IMR-90 (cell line): Measurements from ENCODE around the gene SLC16A4. TPM values are rescaled to one million over a fixed set of nuclear protein-coding genes. Genes with fewer than 3 reads are reported as not detected.

Source experiments
- ATAC-seq: fragments of 200-7000 bp; cut with Tn5 transposase; 2 replicates; pipeline ENCODE4 v1.9.1; 2020; ENCODE audit warnings: low read depth, mild to moderate bottlenecking, moderate library complexity
- BruUV-seq: library from RNA; stranded (reverse); fragments of 400-500 nt; replicated peaks from 2 replicates; lab custom pipeline; 2021; lab: Mats Ljungman, UMichigan
- CTCF ChIA-PET: fragments of 300-600 bp; formaldehyde crosslinking; extraction: SDS; loops from one replicate; lab custom pipeline; 2021; ENCODE audit warnings: antibody characterized with exemption; lab: Yijun Ruan, JAX
- POLR2A ChIA-PET: fragments of 300-600 bp; sonication (Branson Sonifier 250); formaldehyde crosslinking; loops from one replicate; lab custom pipeline; 2022; ENCODE audit warnings: antibody characterized with exemption; ENCODE audit not compliant: unreplicated experiment; lab: Charles Lee
- DNase-seq: peaks from one replicate; pipeline ENCODE4 v3.0.0; 2013
- H2AFZ ChIP-seq: replicated peaks from 2 replicates; pipeline ENCODE3; 2013; ENCODE audit warnings: low read length, mild to moderate bottlenecking; ENCODE audit not compliant: poor library complexity
- H2AK5ac ChIP-seq: 2 replicates; pipeline ENCODE4 v1.6.1; 2013; ENCODE audit warnings: low read depth, low read length, inconsistent platforms
- H2AK9ac ChIP-seq: replicated peaks from 2 replicates; pipeline ENCODE3; 2013; ENCODE audit warnings: mild to moderate bottlenecking, low read depth, low read length, moderate library complexity; ENCODE audit not compliant: poor library complexity
- H2BK120ac ChIP-seq: 2 replicates; pipeline ENCODE4 v1.6.1; 2013; ENCODE audit warnings: low read depth, low read length, inconsistent platforms
- H2BK15ac ChIP-seq: 3 replicates; pipeline ENCODE4 v1.6.1; 2013; ENCODE audit warnings: low read depth, low read length, inconsistent platforms
- H2BK20ac ChIP-seq: 2 replicates; pipeline ENCODE4 v1.6.1; 2013; ENCODE audit warnings: low read depth, mild to moderate bottlenecking, inconsistent platforms, low read length, moderate library complexity
- H2BK5ac ChIP-seq: 2 replicates; pipeline ENCODE4 v1.6.1; 2013; ENCODE audit warnings: mild to moderate bottlenecking, low read depth, low read length, inconsistent platforms; ENCODE audit not compliant: poor library complexity, severe bottlenecking
- H3K14ac ChIP-seq: replicated peaks from 2 replicates; pipeline ENCODE4 v1.6.1; 2013; ENCODE audit warnings: low read depth, low read length, inconsistent platforms
- H3K18ac ChIP-seq: 2 replicates; pipeline ENCODE4 v1.6.1; 2013; ENCODE audit warnings: low read depth, low read length, control low read depth
- H3K23ac ChIP-seq: 2 replicates; pipeline ENCODE4 v1.6.1; 2013; ENCODE audit warnings: low read depth, low read length, inconsistent platforms
- H3K27ac ChIP-seq: 2 replicates; pipeline ENCODE4 v1.5.1; 2013; ENCODE audit warnings: mild to moderate bottlenecking, control low read depth, low read length; ENCODE audit not compliant: insufficient read depth
- H3K27me3 ChIP-seq: 2 replicates; pipeline ENCODE4 v1.6.1; 2013; ENCODE audit warnings: low read length; ENCODE audit not compliant: control insufficient read depth, insufficient read depth
- H3K36me3 ChIP-seq: 2 replicates; pipeline ENCODE4 v1.6.1; 2013; ENCODE audit warnings: low read length, mixed read lengths; ENCODE audit not compliant: control insufficient read depth, insufficient read depth
- H3K4ac ChIP-seq: 2 replicates; pipeline ENCODE4 v1.6.1; 2013; ENCODE audit warnings: low read depth, low read length, inconsistent platforms
- H3K4me1 ChIP-seq: 2 replicates; pipeline ENCODE4 v1.6.1; 2013; ENCODE audit warnings: low read length, mixed read lengths; ENCODE audit not compliant: control insufficient read depth, insufficient read depth
- H3K4me2 ChIP-seq: 2 replicates; pipeline ENCODE4 v1.6.1; 2013; ENCODE audit warnings: low read depth, mild to moderate bottlenecking, control low read depth, low read length, moderate library complexity
- H3K4me3 ChIP-seq: 2 replicates; pipeline ENCODE4 v1.5.1; 2013; ENCODE audit warnings: low read depth, mild to moderate bottlenecking, control low read depth, low read length, moderate library complexity; ENCODE audit not compliant: insufficient read depth
- H3K56ac ChIP-seq: 2 replicates; pipeline ENCODE4 v1.6.1; 2013; ENCODE audit warnings: low read length, inconsistent platforms; ENCODE audit not compliant: insufficient read depth; ENCODE audit errors: extremely low read depth
- H3K79me1 ChIP-seq, 2 experiments: 2 replicates each; pipeline ENCODE4 v1.6.1; 2013; ENCODE audit warnings: low read length in 2 of 2, inconsistent platforms in 1 of 2, low read depth in 1 of 2
- H3K9ac ChIP-seq: 2 replicates; pipeline ENCODE4 v1.6.1; 2013; ENCODE audit warnings: low read depth, low read length, control low read depth
- H3K9me1 ChIP-seq: 2 replicates; pipeline ENCODE4 v1.6.1; 2013; ENCODE audit warnings: low read length, inconsistent platforms; ENCODE audit not compliant: insufficient read depth
- H3K9me3 ChIP-seq: 2 replicates; pipeline ENCODE4 v1.6.1; 2013; ENCODE audit warnings: low read length; ENCODE audit not compliant: control insufficient read depth, insufficient read depth
- H4K20me1 ChIP-seq: 2 replicates; pipeline ENCODE4 v1.6.1; 2013; ENCODE audit warnings: low read length, inconsistent platforms; ENCODE audit not compliant: insufficient read depth
- H4K5ac ChIP-seq: 2 replicates; pipeline ENCODE4 v1.6.1; 2013; ENCODE audit warnings: mild to moderate bottlenecking, low read depth, low read length, control low read depth
- H4K8ac ChIP-seq, 2 experiments: 2 replicates each; pipeline ENCODE4 v1.6.1; 2013; ENCODE audit warnings: low read depth in 2 of 2, low read length in 2 of 2, control low read depth in 1 of 2, inconsistent platforms in 1 of 2
- H4K91ac ChIP-seq: 2 replicates; pipeline ENCODE4 v1.6.1; 2013; ENCODE audit warnings: low read depth, low read length, inconsistent platforms; ENCODE audit not compliant: insufficient read depth
- BHLHE40 ChIP-seq: fragments of 150-350 bp; IDR thresholded peaks from 2 replicates; pipeline ENCODE4 v1.6.1; 2016; ENCODE audit warnings: mild to moderate bottlenecking, low read depth, low read length
- CEBPB ChIP-seq: IDR thresholded peaks from 2 replicates; pipeline ENCODE4 v1.6.1; 2012; ENCODE audit warnings: low read depth, low read length, improper control_type of control experiment
- ELK1 ChIP-seq: fragments of 150-350 bp; IDR thresholded peaks from 2 replicates; pipeline ENCODE4 v1.6.1; 2016; ENCODE audit warnings: low read depth, mild to moderate bottlenecking, low read length, moderate library complexity, borderline replicate concordance
- WGBS, 2 experiments: methylation state at CpG; one replicate each; pipeline versions ENCODE4 v1.1.5 to v1.1.7; 2013; ENCODE audit warnings: missing lambda C conversion rate in 2 of 2; ENCODE audit not compliant: insufficient read length in 1 of 2; ENCODE audit errors: extremely low coverage in 2 of 2; 5-methylcytosine and 5-hydroxymethylcytosine counted together
- dilution Hi-C: fragments of 300-500 bp; cut with HindIII; formaldehyde crosslinking; loops from one replicate; pipeline ENCODE4 v1.14.3; 2018; ENCODE audit warnings: low sequenced_read_pairs; ENCODE audit not compliant: unreplicated experiment
- in situ Hi-C: fragments of 300-500 bp; cut with MboI; formaldehyde crosslinking; loops from 3 replicates; pipeline ENCODE4 v1.14.3; 2019; ENCODE audit warnings: low sequenced_read_pairs, inconsistent platforms, mixed read lengths
- intact Hi-C: fragments of 100-400 bp; cut with micrococcal nuclease; formaldehyde crosslinking; loops from 2 replicates; pipeline ENCODE4 v1.10.0; 2022
- polyA plus RNA-seq, 3 experiments: library from polyadenylated mRNA; depleted of rRNA; stranded (reverse); fragments of >200 nt; gene quantifications; 2 replicates each; pipeline ENCODE4 v1.2.3, GENCODE V29; 2012; ENCODE audit warnings: low replicate concordance in 1 of 3
- total RNA-seq: library from RNA; depleted of rRNA; stranded (reverse); fragments of >200 nt; gene quantifications from 2 replicates; pipeline ENCODE4 v1.2.3, GENCODE V29; 2012

Gene SLC16A4
- total and polyA plus RNA-seq, 2 of the 4 experiments (the other 2 are of a cell fraction), result 27.7 to 65.2 TPM

GRCh38 chr1:110433213-110433612, 42.4 kb upstream of the SLC16A4 start:
- H3K18ac ChIP-seq, result no peak overlapping the region
- no peak overlapping the region for H3K23ac ChIP-seq
- no peak overlapping the region for H3K56ac ChIP-seq
- ChIA-PET CTCF (interaction anchor here (1.5 kb wide), 1 partner anchor 12 kb away, joined by 4 read pairs; no protein-coding TSS in a partner anchor), POLR2A (no interaction called here)
- H4K8ac ChIP-seq, result no peak overlapping the region
- no peaks in the 10 kb centered on the region for H4K20me1 ChIP-seq
- no peaks in the 10 kb centered on the region for H3K79me1 ChIP-seq
- H3K4me2 ChIP-seq, result no peak overlapping the region
- H4K5ac ChIP-seq, result no peak overlapping the region
- no peak overlapping the region for H3K14ac ChIP-seq
- no peak overlapping the region for H2BK5ac ChIP-seq
- TF ChIP-seq ELK1, result no peak
- TF ChIP-seq CEBPB, result no peak
- TF ChIP-seq BHLHE40, result no peak
- no peak overlapping the region for H3K4ac ChIP-seq
- H2BK15ac ChIP-seq, result no peak overlapping the region
- peaks cover 49% of the 10 kb centered on the region for H3K27me3 ChIP-seq
- no peak overlapping the region for H2BK120ac ChIP-seq
- peak overlapping the region; percentile 16 for H2AK9ac ChIP-seq
- DNase-seq (no peak), ATAC-seq (no peak)
- H2BK20ac ChIP-seq, result no peak overlapping the region
- H3K9ac ChIP-seq, result no peak overlapping the region
- BruUV-seq, result no TSS peak
- no peak overlapping the region for H2AK5ac ChIP-seq
- intact Hi-C loops (no loop called here), in situ Hi-C loops (no loop called here), dilution Hi-C loops (no loop called here)
- H3K27ac ChIP-seq, result no peak overlapping the region
- no peak overlapping the region for H2AFZ ChIP-seq
- peaks cover 2% of the 10 kb centered on the region; the same call in 1 of the 2 replicates for H3K4me1 ChIP-seq
- no peaks in the 10 kb centered on the region for H3K9me3 ChIP-seq
- H3K36me3 ChIP-seq, result no peaks in the 10 kb centered on the region
- no peaks in the 10 kb centered on the region for H3K9me1 ChIP-seq
- no CpG with 5 or more reads among the region's 2 CpGs for WGBS, 2 experiments
- H4K91ac ChIP-seq, result no peak overlapping the region
- H3K4me3 ChIP-seq, result no peak overlapping the region
